ENCODE data around the gene CDS2.

The CDS2 gene

GRCh38 chr20:5190444-5190843, 63.6 kb downstream of the CDS2 start:
- no peak for TF ChIP-seq POLR2A (IDR thresholded peaks at IDR 0.05; ENCODE audit: low read depth, low read length)
- no peak for DNase-seq (ENCODE audit: insufficient read length, low spot score)
- FAIRE-seq = no peak

- no peak for TF ChIP-seq POLR2A (IDR thresholded peaks at IDR 0.05; ENCODE audit: low read depth, low read length)
- DNase-seq (ENCODE audit: insufficient read length, low spot score) (peak; percentile 50), FAIRE-seq (peak; percentile 50)
Observed at GRCh38 chr20:5191829-5192569, 65.2 kb downstream of the CDS2 start.

- no peak for FAIRE-seq
Observed at GRCh38 chr20:5192570-5193431, 66.0 kb downstream of the CDS2 start.

GRCh38 chr20:5195655-5196054, 68.8 kb downstream of the CDS2 start:
- FAIRE-seq = no peak
- no peak for TF ChIP-seq POLR2A (IDR thresholded peaks at IDR 0.05; ENCODE audit: low read depth, low read length)
- DNase-seq (ENCODE audit: insufficient read length, low spot score) = no peak

More at GRCh38 chr20:5192570-5193431, 66.0 kb downstream of the CDS2 start:
- DNase-seq (ENCODE audit: insufficient read length, low spot score) = no peak
- TF ChIP-seq POLR2A (IDR thresholded peaks at IDR 0.05; ENCODE audit: low read depth, low read length) = no peak

- FAIRE-seq (no peak), DNase-seq (ENCODE audit: insufficient read length, low spot score) (no peak)
- no peak for TF ChIP-seq POLR2A (IDR thresholded peaks at IDR 0.05; ENCODE audit: low read depth, low read length)
Observed at GRCh38 chr20:5196149-5196548, 69.3 kb downstream of the CDS2 start.

DNA sequence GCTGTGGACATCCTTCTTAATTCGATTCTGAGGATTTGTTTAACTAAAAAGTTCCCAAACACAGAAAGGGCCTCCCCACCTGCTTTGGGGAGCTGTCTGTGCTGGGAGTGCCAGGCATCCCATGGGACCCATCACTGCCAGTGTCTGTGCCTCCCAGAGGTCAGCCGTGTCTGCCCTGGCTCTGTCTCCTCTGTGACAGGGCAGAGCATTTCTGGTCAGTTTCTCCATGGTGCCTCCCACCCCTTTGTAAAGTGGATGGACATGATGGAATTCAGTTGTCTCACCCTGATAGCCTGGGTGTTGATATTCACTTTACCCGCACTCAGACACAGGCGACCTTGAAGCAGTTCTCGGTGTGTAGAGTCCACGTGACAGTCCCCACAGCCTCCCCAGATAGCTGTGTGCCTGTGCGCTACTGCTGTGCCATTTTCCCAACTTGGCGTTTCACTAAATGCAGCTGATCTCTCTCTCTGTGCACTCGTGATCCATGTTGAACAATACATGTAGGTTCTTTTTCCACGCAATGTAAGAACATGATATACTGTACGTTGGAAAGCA, 70.5 kb downstream of the CDS2 start:
- TF ChIP-seq POLR2A (IDR thresholded peaks at IDR 0.05; ENCODE audit: low read depth, low read length) = no peak
- FAIRE-seq (no peak), DNase-seq (ENCODE audit: insufficient read length, low spot score) (no peak)

DNA sequence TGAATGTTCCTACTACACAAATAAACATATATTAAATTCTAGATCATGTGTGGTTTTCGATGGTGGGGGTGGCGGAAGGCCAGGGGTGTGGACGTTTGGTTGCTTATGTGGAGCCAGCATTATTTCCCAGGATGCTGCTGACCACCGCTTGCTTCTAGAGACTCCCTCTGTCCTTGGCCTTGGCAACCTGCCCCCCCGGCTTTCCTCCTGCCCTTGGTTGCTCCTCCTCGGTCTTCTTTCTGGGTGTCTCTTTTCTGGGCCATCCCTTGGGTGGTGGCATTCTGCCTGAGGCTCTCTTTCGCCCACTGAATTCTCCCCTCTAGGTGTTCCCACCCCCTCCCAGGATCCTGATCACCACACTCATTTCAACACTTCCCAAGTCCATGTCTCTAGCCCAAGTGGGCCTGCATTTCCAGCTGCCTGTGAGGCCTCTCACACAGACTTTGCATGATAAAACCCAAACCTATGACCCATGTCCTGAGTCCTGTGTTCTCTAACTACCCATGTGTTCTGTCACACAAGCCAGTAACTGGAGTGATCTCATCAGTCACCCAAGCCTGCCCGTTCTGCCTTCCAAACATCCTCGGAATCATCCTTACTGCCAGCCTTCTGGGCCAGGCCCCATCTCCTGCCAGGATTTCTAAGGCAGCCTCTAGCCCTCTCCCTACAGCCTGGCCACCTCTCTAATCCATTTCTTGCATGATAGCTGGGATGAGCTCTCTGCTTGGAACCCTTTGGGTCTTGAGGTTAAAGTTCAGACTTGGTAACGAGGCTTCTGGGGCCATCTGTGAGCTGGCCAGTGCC, 71.2 kb downstream of the CDS2 start:
- FAIRE-seq (no peak), DNase-seq (ENCODE audit: insufficient read length, low spot score) (no peak)
- no peak for TF ChIP-seq POLR2A (IDR thresholded peaks at IDR 0.05; ENCODE audit: low read depth, low read length)

GRCh38 chr20:5198651-5198924, 71.8 kb downstream of the CDS2 start:
- DNase-seq (ENCODE audit: insufficient read length, low spot score) = no peak
- FAIRE-seq = no peak
- no peak for TF ChIP-seq POLR2A (IDR thresholded peaks at IDR 0.05; ENCODE audit: low read depth, low read length)

- FAIRE-seq (no peak), DNase-seq (ENCODE audit: insufficient read length, low spot score) (no peak)
- TF ChIP-seq POLR2A (IDR thresholded peaks at IDR 0.05; ENCODE audit: low read depth, low read length) = no peak
Observed at GRCh38 chr20:5203380-5203779, 76.6 kb downstream of the CDS2 start.

GRCh38 chr20:5205348-5206210, 78.8 kb downstream of the CDS2 start:
- FAIRE-seq = peak; percentile 76
- DNase-seq (ENCODE audit: insufficient read length, low spot score) = peak; percentile 71
- no peak for TF ChIP-seq POLR2A (IDR thresholded peaks at IDR 0.05; ENCODE audit: low read depth, low read length)

GRCh38 chr20:5207138-5207537, 80.3 kb downstream of the CDS2 start:
- no peak for FAIRE-seq
- no peak for TF ChIP-seq POLR2A (IDR thresholded peaks at IDR 0.05; ENCODE audit: low read depth, low read length)
- no peak for DNase-seq (ENCODE audit: insufficient read length, low spot score)

DNA sequence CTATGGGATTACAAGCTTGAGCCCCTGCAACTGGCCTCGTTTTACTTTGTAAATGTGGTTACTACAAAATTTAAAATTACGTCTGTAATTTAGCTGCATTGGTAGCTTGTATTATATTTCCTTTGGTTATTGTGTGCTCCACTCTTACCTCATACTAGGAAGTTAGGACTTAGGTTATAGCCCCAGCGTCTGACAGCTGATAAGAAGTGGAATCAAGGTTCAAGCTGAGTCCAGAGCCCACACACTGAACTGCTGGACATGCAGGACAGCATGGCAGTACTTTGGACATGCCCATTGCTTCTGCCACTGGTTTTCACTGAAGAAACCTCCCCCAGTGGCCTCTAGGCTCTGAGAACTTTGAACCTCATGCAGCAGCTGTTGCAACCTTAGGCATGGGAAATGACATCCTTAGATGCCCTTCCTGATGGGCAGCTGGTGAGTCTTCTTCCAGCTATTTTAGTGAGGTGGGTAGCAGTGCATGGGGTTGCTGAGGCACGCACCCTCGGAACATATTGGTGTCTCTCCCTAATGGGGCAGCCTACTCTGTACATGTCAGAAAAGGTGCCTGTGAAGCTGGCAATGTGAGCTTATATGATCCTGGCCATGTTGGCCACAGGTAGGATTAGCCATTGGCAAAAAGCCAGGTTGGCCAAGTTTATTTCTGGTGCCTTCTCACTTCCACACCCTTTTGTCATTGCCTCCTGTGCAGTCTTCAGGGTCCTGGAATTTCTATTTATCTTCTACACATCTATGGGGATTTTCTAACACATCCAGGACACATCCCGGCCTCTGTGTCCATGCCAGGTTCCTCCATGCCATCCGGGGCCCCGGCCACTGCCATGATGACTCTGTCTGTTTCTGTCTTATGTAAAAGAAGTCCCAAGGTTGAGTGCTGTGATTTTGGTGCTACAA, 85.3 kb downstream of the CDS2 start:
- no peak for DNase-seq (ENCODE audit: insufficient read length, low spot score)
- no peak for TF ChIP-seq POLR2A (IDR thresholded peaks at IDR 0.05; ENCODE audit: low read depth, low read length)
- no peak for FAIRE-seq

All from H54 (cell line).